Choroid plexus epithelial cell (primary cell): Measurements from ENCODE around the gene MAPK8.

Experiments
- DNase-seq: peaks from one replicate; pipeline ENCODE4 v3.0.0-alpha.2; 2010; ENCODE audit warnings: low read depth
- H3K4me3 ChIP-seq: 2 replicates; pipeline ENCODE4 v1.5.1; 2011; ENCODE audit warnings: low read depth, mild to moderate bottlenecking, control low read depth, low read length, moderate library complexity
- CTCF ChIP-seq: conservative IDR thresholded peaks from 2 replicates; pipeline ENCODE4 v1.5.1; 2011; ENCODE audit warnings: low read depth, mild to moderate bottlenecking, control low read depth, inconsistent platforms, low read length, moderate library complexity

Gene MAPK8

GRCh38 chr10:48475943-48476278, 169.4 kb downstream of the MAPK8 start:
- TF ChIP-seq CTCF: no peak
- DNase-seq: no peak
- no peak overlapping the region for H3K4me3 ChIP-seq

- no peak for TF ChIP-seq CTCF
- DNase-seq: no peak
- H3K4me3 ChIP-seq: no peak overlapping the region
These were observed 170.0 kb downstream of the MAPK8 start for GRCh38 chr10:48476279-48476982.

- no peak for DNase-seq
- no peak overlapping the region for H3K4me3 ChIP-seq
- TF ChIP-seq CTCF: no peak
These were observed 170.7 kb downstream of the MAPK8 start for GRCh38 chr10:48477141-48477540.

GRCh38 chr10:48477616-48478015, 171.1 kb downstream of the MAPK8 start:
- no peak for TF ChIP-seq CTCF
- H3K4me3 ChIP-seq: no peak overlapping the region
- DNase-seq: no peak

GRCh38 chr10:48478469-48478868, 172.0 kb downstream of the MAPK8 start:
- no peak overlapping the region for H3K4me3 ChIP-seq
- TF ChIP-seq CTCF: no peak
- DNase-seq: no peak

GRCh38 chr10:48478980-48479811, 172.7 kb downstream of the MAPK8 start:
- no peak for DNase-seq
- no peak overlapping the region for H3K4me3 ChIP-seq
- TF ChIP-seq CTCF: no peak
